MCF 10A (cell line): ENCODE data around the gene PPFIA4. TPM values are rescaled to one million over a fixed set of nuclear protein-coding genes. Genes with fewer than 3 reads are reported as not detected.

Experiments used
- BruUV-seq: library from RNA; stranded (reverse); fragments of 400-500 nt; replicated peaks from 2 replicates; lab custom pipeline; 2021; lab: Mats Ljungman, UMichigan
- CTCF ChIA-PET: fragments of 300-600 bp; sonication (Branson Sonifier 250); formaldehyde crosslinking; extraction: SDS; loops from one replicate; lab custom pipeline; 2021; ENCODE audit warnings: antibody characterized with exemption, inconsistent platforms; lab: Yijun Ruan, JAX
- POLR2A ChIA-PET: fragments of 300-600, 350-650 bp; sonication (Branson Sonifier 250); formaldehyde crosslinking; extraction: SDS; loops from one replicate; lab custom pipeline; 2020; ENCODE audit warnings: antibody characterized with exemption, inconsistent platforms; lab: Yijun Ruan, JAX
- DNase-seq: peaks from one replicate; pipeline ENCODE4 v3.0.0-alpha.2; 2018; ENCODE audit not compliant: unreplicated experiment
- H3K27ac Mint-ChIP-seq: one replicate; pipeline ENCODE4 v1.8.0; 2022; ENCODE audit warnings: mild to moderate bottlenecking, low read depth, mixed read lengths; ENCODE audit not compliant: unreplicated experiment
- H3K27me3 Mint-ChIP-seq: one replicate; pipeline ENCODE4 v1.8.0; 2022; ENCODE audit warnings: mixed read lengths; ENCODE audit not compliant: insufficient read depth, unreplicated experiment
- H3K36me3 Mint-ChIP-seq: one replicate; pipeline ENCODE4 v1.8.0; 2022; ENCODE audit warnings: mild to moderate bottlenecking, moderate library complexity, mixed read lengths; ENCODE audit not compliant: insufficient read depth, unreplicated experiment
- H3K4me1 Mint-ChIP-seq: one replicate; pipeline ENCODE4 v1.8.0; 2022; ENCODE audit warnings: mixed read lengths; ENCODE audit not compliant: insufficient read depth, unreplicated experiment
- H3K4me3 Mint-ChIP-seq: one replicate; pipeline ENCODE4 v1.8.0; 2022; ENCODE audit warnings: mild to moderate bottlenecking, moderate library complexity, mixed read lengths; ENCODE audit not compliant: unreplicated experiment
- H3K9me3 Mint-ChIP-seq: one replicate; pipeline ENCODE4 v1.8.0; 2022; ENCODE audit warnings: mixed read lengths; ENCODE audit not compliant: unreplicated experiment
- CTCF ChIP-seq: fragments of 200-600 bp; IDR thresholded peaks from one replicate; pipeline ENCODE4 v1.8.0; 2022; ENCODE audit warnings: antibody characterized with exemption, mild to moderate bottlenecking; ENCODE audit not compliant: unreplicated experiment
- intact Hi-C: fragments of 100-400 bp; cut with micrococcal nuclease; formaldehyde crosslinking; loops from 2 replicates; pipeline ENCODE4 v1.14.1; 2022
- total RNA-seq: library from RNA; stranded (reverse); gene quantifications from 2 replicates; pipeline ENCODE4 v1.2.3, GENCODE V29; 2022

Gene PPFIA4
- total RNA-seq, 1 experiment from 2014 or later = 0.16 TPM

DNA sequence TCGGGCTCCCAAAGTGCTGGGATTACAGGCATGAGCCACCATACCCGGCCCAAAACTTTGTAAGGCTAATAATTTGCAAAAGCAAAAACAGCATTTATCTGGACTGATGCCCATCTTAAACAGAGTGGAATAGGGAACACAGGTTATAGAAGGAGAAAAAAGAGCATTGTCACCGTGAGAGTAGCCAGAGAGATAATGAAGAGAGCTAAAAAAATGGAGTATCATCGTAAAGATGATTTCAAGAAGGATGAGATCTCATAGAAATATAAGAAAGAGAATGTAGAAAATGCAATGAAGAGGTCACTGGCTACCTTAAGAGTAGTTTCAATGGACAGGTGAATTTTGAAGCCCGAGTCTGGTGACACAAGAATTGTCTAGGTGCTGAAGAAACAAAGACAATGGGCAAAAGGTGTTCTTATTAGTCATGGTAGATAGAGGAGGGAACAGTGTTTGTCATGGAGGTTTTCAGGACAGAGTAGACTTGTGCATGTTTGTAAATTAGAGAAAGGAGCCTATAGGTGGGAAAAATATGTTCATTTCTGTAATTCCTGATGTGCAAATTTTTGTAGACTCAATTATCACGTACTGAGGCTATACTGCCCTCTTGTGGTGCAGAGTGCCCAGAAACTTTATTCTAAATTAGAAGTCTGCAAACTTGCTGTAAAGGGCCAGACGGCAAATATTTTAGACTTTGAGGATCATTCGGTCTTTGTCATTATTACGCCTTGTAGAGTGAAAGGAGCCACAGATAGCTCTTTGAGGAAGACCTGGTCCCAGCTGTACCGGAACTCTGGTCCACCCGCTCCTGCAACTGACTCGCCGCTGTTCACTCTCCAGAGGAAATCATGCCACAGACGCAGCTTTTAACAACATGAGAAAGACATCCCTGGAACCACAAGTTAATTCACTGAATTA, 27.2 kb upstream of the PPFIA4 start:
- intact Hi-C loops = loop anchor here (1.0 to 2.0 kb wide), 5 partner anchors 73 to 280 kb away; no protein-coding TSS in a partner anchor
- no peaks in the 10 kb centered on the region for H3K9me3 Mint-ChIP-seq
- TF ChIP-seq CTCF = peak; percentile 96
- H3K27me3 Mint-ChIP-seq = peaks cover 45% of the 10 kb centered on the region
- ChIA-PET POLR2A (interaction anchor here (0.7 to 3.3 kb wide), 12 partner anchors 8 to 191 kb away, joined by 3 to 20 read pairs (median 6); partner anchors contain the start of genes CYB5R1, KDM5B, RABIF and TMEM183A), CTCF (interaction anchor here (0.5 to 4.2 kb wide), 74 partner anchors 9 to 1414 kb away, joined by 3 to 54 read pairs (median 4); partner anchors contain the start of genes KLHL12 and TMEM183A)
- peaks cover 15% of the 10 kb centered on the region for H3K4me1 Mint-ChIP-seq
- H3K4me3 Mint-ChIP-seq = no peak overlapping the region
- DNase-seq = peak; percentile 85
- H3K36me3 Mint-ChIP-seq = peaks cover 6% of the 10 kb centered on the region
- no peak overlapping the region for H3K27ac Mint-ChIP-seq
- no TSS peak for BruUV-seq

DNA sequence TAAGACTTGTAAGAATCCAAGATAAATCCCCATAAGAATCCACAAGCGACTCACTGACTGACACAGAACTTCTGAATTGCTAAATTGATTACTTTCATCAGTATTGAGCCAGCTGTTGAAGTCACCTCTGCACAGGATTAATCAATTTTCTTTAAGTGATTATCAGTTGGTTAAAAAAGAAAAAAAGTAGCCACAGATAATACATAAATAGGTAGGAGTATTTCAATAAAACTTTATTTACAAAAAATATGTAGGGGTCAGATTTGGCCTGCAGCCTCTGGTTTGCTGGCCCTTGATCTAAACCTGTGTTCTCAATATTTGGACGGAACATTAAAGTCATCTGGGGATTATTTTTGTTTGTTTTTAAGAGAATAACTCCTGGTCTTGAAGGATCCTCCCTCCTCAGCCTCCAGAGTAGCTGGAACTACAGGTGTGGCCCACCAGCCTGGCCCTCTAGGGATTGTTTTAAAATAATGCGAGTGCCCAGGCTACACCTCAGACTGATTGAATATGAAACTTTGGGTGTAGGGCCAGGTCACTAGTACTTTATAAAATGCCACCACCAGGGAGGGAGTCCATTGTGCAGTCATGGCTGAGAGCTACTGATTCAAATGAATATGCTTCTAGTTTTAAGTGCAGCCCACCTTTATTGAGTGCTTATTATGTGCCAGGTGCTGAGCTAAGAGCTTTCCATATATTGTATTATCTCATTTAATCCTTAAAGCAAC, 25.9 kb upstream of the PPFIA4 start:
- no TSS peak for BruUV-seq
- H3K4me1 Mint-ChIP-seq = peaks cover 6% of the 10 kb centered on the region
- no peak for DNase-seq
- intact Hi-C loops = no loop called here
- no peak for TF ChIP-seq CTCF
- H3K9me3 Mint-ChIP-seq = no peaks in the 10 kb centered on the region
- H3K27ac Mint-ChIP-seq = no peak overlapping the region
- H3K27me3 Mint-ChIP-seq = peaks cover 32% of the 10 kb centered on the region
- peaks cover 6% of the 10 kb centered on the region for H3K36me3 Mint-ChIP-seq
- ChIA-PET CTCF (interaction anchor here (0.5 to 4.2 kb wide), 32 partner anchors 11 to 835 kb away, joined by 3 to 54 read pairs (median 6); no protein-coding TSS in a partner anchor), POLR2A (interaction anchor here (1.0 to 2.3 kb wide), 6 partner anchors 33 to 192 kb away, joined by 3 to 6 read pairs (median 5); partner anchors contain the start of genes CYB5R1 and KDM5B)
- H3K4me3 Mint-ChIP-seq = no peak overlapping the region

GRCh38 chr1:203001986-203002385, 24.3 kb upstream of the PPFIA4 start:
- CTCF ChIA-PET = interaction anchor here (0.6 to 0.7 kb wide), 3 partner anchors 14 to 287 kb away, joined by 3 to 4 read pairs (median 3); no protein-coding TSS in a partner anchor

More at GRCh38 chr1:203001986-203002385, 24.3 kb upstream of the PPFIA4 start:
- Mint-ChIP-seq H3K4me3 (no peak overlapping the region), H3K27me3 (peaks cover 16% of the 10 kb centered on the region), H3K36me3 (peaks cover 9% of the 10 kb centered on the region), H3K4me1 (peaks cover 14% of the 10 kb centered on the region), H3K27ac (no peak overlapping the region), H3K9me3 (no peaks in the 10 kb centered on the region)
- no TSS peak for BruUV-seq
- intact Hi-C loops = no loop called here
- no peak for TF ChIP-seq CTCF
- no peak for DNase-seq
- POLR2A ChIA-PET = interaction anchor here (0.5 kb wide), 1 partner anchor 30 kb away, joined by 3 read pairs; no protein-coding TSS in a partner anchor
